ENCODE data around the gene PTPN11.
"Not testable (repeated sequence)": the region's sequence is repeated elsewhere in the genome, so short reads cannot be mapped to it uniquely, and the experiment has no call there.

- TF ChIP-seq CTCF (IDR thresholded peaks at IDR 0.05; ENCODE audit: low read depth, low read length, poor library complexity, severe bottlenecking); EZH2phosphoT487 (IDR thresholded peaks at IDR 0.05; ENCODE audit: borderline replicate concordance, low read length): not testable (repeated sequence)
These were observed 21.9 kb downstream of the PTPN11 start for GRCh38 chr12:112440653-112441052.

All from DOHH2 (cell line).